ENCODE data around the gene GNB1.

DNA sequence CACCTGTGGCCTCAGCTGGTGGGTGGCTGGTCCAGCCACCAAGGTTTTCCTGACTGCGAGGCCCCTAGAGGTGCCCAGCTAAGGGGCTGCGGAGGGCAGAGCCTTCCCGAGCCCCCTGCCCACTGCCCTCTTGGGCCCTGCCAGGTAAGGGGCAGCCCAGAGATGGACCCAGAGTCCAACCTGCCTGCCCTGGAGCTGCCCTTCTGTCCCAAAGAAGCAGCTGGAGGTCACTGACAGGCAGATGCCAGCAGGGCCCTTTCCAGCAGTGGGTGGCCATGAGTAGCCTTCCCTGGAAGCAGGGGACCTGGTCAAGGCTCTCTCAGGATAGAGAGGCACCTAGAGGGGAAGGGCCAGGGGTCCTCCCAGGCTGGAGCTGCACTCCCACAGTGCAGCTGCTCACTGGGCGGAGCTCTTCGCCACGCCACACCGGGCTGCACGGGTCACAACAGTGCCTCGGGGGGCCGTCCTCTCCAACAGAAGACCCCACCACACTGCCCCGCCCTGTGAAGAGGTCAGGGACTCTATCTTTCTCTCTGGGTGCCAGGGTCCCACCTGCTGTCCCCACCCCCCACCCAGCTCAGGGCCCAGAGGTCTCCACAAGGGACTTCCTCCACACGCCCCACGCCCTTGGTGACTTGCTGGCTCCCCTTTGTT lies 10.9 kb upstream of the GNB1 start:
- TF ChIP-seq, protein P1, sequence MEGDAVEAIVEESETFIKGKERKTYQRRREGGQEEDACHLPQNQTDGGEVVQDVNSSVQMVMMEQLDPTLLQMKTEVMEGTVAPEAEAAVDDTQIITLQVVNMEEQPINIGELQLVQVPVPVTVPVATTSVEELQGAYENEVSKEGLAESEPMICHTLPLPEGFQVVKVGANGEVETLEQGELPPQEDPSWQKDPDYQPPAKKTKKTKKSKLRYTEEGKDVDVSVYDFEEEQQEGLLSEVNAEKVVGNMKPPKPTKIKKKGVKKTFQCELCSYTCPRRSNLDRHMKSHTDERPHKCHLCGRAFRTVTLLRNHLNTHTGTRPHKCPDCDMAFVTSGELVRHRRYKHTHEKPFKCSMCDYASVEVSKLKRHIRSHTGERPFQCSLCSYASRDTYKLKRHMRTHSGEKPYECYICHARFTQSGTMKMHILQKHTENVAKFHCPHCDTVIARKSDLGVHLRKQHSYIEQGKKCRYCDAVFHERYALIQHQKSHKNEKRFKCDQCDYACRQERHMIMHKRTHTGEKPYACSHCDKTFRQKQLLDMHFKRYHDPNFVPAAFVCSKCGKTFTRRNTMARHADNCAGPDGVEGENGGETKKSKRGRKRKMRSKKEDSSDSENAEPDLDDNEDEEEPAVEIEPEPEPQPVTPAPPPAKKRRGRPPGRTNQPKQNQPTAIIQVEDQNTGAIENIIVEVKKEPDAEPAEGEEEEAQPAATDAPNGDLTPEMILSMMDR (IDR thresholded peaks at IDR 0.05; ENCODE audit: insufficient read depth, low read length, poor library complexity, severe bottlenecking), result no peak
- TF ChIP-seq EZH2phosphoT487 (conservative IDR thresholded peaks at IDR 0.05; ENCODE audit: low read length), result no peak

Measured in SU-DHL-6 (cell line).